ENCODE data around the gene BGN.

Gene BGN

GRCh38 chrX:153476666-153477363 lies 18.0 kb upstream of the BGN start:
- Histone ChIP-seq H3K9me3 (ENCODE audit: control insufficient read depth, low read depth, low read length) (no peaks in the 10 kb centered on the region), H3K4me3 (ENCODE audit: low read length) (no peak overlapping the region), H3K4me1 (ENCODE audit: control insufficient read depth, low read depth, low read length) (peaks cover 7% of the 10 kb centered on the region), H3K9ac (ENCODE audit: low read length) (no peak overlapping the region), H3K27ac (ENCODE audit: low read length) (no peak overlapping the region), H3K27me3 (ENCODE audit: control insufficient read depth, insufficient read depth, low read length) (peaks cover 17% of the 10 kb centered on the region), H3K36me3 (ENCODE audit: control insufficient read depth, low read depth, low read length) (no peaks in the 10 kb centered on the region)

- H3K4me3 ChIP-seq (ENCODE audit: low read length), result no peak overlapping the region
- H3K27ac ChIP-seq (ENCODE audit: low read length), result no peak overlapping the region
- no peaks in the 10 kb centered on the region for H3K9me3 ChIP-seq (ENCODE audit: control insufficient read depth, low read depth, low read length)
- peaks cover 17% of the 10 kb centered on the region for H3K27me3 ChIP-seq (ENCODE audit: control insufficient read depth, insufficient read depth, low read length)
- H3K9ac ChIP-seq (ENCODE audit: low read length), result no peak overlapping the region
- no peaks in the 10 kb centered on the region for H3K36me3 ChIP-seq (ENCODE audit: control insufficient read depth, low read depth, low read length)
- H3K4me1 ChIP-seq (ENCODE audit: control insufficient read depth, low read depth, low read length), result peaks cover 7% of the 10 kb centered on the region
Measured at GRCh38 chrX:153477364-153477857, 17.4 kb upstream of the BGN start.

GRCh38 chrX:153477901-153478300 lies 16.9 kb upstream of the BGN start:
- Histone ChIP-seq H3K4me3 (ENCODE audit: low read length) (no peak overlapping the region), H3K27me3 (ENCODE audit: control insufficient read depth, insufficient read depth, low read length) (peaks cover 17% of the 10 kb centered on the region), H3K27ac (ENCODE audit: low read length) (no peak overlapping the region), H3K36me3 (ENCODE audit: control insufficient read depth, low read depth, low read length) (no peaks in the 10 kb centered on the region), H3K9ac (ENCODE audit: low read length) (no peak overlapping the region), H3K9me3 (ENCODE audit: control insufficient read depth, low read depth, low read length) (no peaks in the 10 kb centered on the region), H3K4me1 (ENCODE audit: control insufficient read depth, low read depth, low read length) (peaks cover 7% of the 10 kb centered on the region)

- Histone ChIP-seq H3K9me3 (ENCODE audit: control insufficient read depth, low read depth, low read length) (no peaks in the 10 kb centered on the region), H3K27ac (ENCODE audit: low read length) (no peak overlapping the region), H3K27me3 (ENCODE audit: control insufficient read depth, insufficient read depth, low read length) (peaks cover 17% of the 10 kb centered on the region)
Measured at GRCh38 chrX:153478746-153479145, 16.0 kb upstream of the BGN start.

GRCh38 chrX:153481043-153481442 lies 13.7 kb upstream of the BGN start:
- Histone ChIP-seq H3K27me3 (ENCODE audit: control insufficient read depth, insufficient read depth, low read length) (peaks cover 5% of the 10 kb centered on the region), H3K9ac (ENCODE audit: low read length) (no peak overlapping the region), H3K4me3 (ENCODE audit: low read length) (no peak overlapping the region), H3K4me1 (ENCODE audit: control insufficient read depth, low read depth, low read length) (peaks cover 7% of the 10 kb centered on the region), H3K9me3 (ENCODE audit: control insufficient read depth, low read depth, low read length) (no peaks in the 10 kb centered on the region), H3K27ac (ENCODE audit: low read length) (no peak overlapping the region), H3K36me3 (ENCODE audit: control insufficient read depth, low read depth, low read length) (no peaks in the 10 kb centered on the region)

More at GRCh38 chrX:153478746-153479145, 16.0 kb upstream of the BGN start:
- Histone ChIP-seq H3K9ac (ENCODE audit: low read length) (no peak overlapping the region), H3K4me1 (ENCODE audit: control insufficient read depth, low read depth, low read length) (peaks cover 7% of the 10 kb centered on the region), H3K36me3 (ENCODE audit: control insufficient read depth, low read depth, low read length) (no peaks in the 10 kb centered on the region), H3K4me3 (ENCODE audit: low read length) (no peak overlapping the region)

DNA sequence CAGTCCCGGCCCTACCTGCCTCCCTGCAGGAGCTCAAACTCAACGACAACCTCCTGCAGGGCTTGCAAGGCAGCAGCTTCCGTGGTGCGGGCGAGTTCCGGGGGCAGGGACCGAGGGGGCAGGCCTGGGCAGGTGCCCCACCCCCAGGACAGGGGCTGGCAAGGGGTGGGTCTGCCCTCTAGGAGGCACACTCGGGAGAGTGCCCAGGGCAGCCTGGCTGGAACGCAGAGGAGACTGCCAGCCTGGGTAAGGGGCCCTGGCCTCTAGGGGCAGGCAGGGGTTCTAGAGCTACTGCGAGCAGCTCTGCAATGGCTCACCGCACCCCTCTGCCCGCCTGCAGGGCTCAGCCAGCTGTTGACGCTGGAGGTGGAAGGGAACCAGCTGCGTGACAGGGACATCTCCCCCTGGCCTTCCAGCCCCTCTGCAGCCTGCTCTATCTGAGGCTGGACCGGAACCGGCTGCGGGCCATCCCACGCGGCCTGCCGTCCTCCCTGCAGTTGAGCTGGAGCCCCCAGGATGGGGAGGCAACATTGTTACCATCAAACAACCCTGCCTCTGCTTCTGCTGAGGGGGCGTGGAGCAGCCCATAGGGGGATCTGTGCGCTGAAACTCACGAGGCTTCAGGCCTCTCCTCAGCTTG lies 12.3 kb upstream of the BGN start:
- Histone ChIP-seq H3K9ac (ENCODE audit: low read length) (no peak overlapping the region), H3K36me3 (ENCODE audit: control insufficient read depth, low read depth, low read length) (no peaks in the 10 kb centered on the region), H3K27me3 (ENCODE audit: control insufficient read depth, insufficient read depth, low read length) (no peaks in the 10 kb centered on the region), H3K4me3 (ENCODE audit: low read length) (no peak overlapping the region), H3K27ac (ENCODE audit: low read length) (no peak overlapping the region), H3K4me1 (ENCODE audit: control insufficient read depth, low read depth, low read length) (peaks cover 2% of the 10 kb centered on the region), H3K9me3 (ENCODE audit: control insufficient read depth, low read depth, low read length) (no peaks in the 10 kb centered on the region)

DNA sequence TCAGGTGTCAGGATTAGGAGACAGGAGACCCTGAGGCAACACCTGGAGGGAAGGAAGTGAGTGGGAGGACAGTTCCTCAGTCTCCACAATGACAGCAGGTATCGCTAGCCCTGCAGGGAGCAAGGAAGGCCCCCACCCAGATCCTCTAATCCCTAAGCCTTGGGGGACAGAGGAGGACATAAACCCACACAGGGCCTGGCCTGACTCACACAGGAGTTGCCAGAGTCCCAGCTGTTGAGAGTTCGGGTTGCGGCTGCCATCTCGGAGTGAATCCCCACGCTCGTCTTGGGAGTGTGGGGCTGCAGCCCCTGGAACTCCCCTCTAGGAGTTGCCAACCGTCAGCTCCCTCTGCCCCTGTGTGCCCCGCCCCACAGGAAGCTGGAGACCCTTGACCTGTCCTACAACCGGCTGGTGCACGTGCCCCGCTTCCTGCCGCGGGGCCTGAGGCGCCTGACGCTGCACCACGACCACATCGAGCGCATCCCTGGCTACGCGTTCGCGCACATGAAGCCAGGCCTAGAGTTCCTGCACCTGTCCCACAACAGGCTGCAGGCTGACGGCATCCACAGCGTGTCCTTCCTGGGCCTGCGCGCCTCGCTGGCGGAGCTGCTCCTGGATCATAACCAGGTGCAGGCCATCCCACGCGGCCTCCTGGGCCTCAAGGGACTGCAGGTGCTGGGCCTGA lies 9.2 kb upstream of the BGN start:
- Histone ChIP-seq H3K4me1 (ENCODE audit: control insufficient read depth, low read depth, low read length) (no peaks in the 10 kb centered on the region), H3K27ac (ENCODE audit: low read length) (no peak overlapping the region)

DNA sequence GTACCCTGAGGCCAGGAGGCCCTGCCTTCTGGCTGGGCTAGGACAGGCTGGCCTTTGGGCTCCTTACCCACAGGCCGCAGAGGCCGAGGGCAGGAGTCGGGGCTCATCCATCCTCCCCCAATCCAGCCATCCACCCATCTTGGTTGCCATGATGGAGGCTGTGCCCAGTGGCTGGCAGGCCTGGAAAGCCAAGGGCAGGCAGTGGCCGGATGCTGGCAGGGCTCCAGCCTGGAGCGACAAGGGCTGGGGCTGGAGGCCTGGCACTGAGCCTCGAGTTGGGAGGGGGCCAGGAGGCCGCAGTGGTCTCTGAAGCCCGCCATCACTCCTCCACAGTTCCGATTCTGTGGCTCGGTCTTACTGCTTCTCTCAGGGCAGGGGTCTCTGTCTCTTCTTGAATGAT lies 8.6 kb upstream of the BGN start:
- Histone ChIP-seq H3K4me3 (ENCODE audit: low read length) (no peak overlapping the region), H3K27me3 (ENCODE audit: control insufficient read depth, insufficient read depth, low read length) (no peaks in the 10 kb centered on the region), H3K27ac (ENCODE audit: low read length) (no peak overlapping the region), H3K9ac (ENCODE audit: low read length) (no peak overlapping the region), H3K36me3 (ENCODE audit: control insufficient read depth, low read depth, low read length) (no peaks in the 10 kb centered on the region), H3K9me3 (ENCODE audit: control insufficient read depth, low read depth, low read length) (no peaks in the 10 kb centered on the region), H3K4me1 (ENCODE audit: control insufficient read depth, low read depth, low read length) (no peaks in the 10 kb centered on the region)

More for the DNA sequence above, 9.2 kb upstream of the BGN start:
- Histone ChIP-seq H3K27me3 (ENCODE audit: control insufficient read depth, insufficient read depth, low read length) (no peaks in the 10 kb centered on the region), H3K9me3 (ENCODE audit: control insufficient read depth, low read depth, low read length) (no peaks in the 10 kb centered on the region), H3K4me3 (ENCODE audit: low read length) (no peak overlapping the region), H3K36me3 (ENCODE audit: control insufficient read depth, low read depth, low read length) (no peaks in the 10 kb centered on the region), H3K9ac (ENCODE audit: low read length) (no peak overlapping the region)

DNA sequence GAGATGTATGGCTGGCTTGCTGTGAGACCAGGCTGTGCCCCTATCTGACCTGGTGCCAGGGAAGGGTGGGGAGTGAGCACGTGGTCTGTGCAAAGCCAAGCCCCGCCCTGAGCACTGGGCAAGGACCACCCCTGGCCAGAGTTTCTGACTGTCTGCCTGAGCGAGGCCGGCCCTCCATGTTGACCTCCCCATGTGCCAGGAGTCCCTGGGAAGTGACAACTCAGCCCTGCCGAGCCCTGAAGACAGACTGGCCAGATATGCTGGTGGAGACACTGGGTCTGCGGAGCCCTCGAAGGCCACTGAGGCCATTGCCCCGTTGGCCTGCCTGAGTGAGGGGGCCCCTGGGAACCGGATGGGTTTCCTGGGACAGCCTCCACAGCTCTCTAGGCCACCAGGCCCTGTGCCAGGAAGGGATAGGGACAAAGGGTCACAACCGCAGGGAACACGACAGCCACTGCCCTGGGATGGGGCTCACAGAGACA lies 7.1 kb upstream of the BGN start:
- Histone ChIP-seq H3K27ac (ENCODE audit: low read length) (no peak overlapping the region), H3K36me3 (ENCODE audit: control insufficient read depth, low read depth, low read length) (no peaks in the 10 kb centered on the region), H3K9me3 (ENCODE audit: control insufficient read depth, low read depth, low read length) (no peaks in the 10 kb centered on the region), H3K4me1 (ENCODE audit: control insufficient read depth, low read depth, low read length) (no peaks in the 10 kb centered on the region), H3K4me3 (ENCODE audit: low read length) (no peak overlapping the region), H3K9ac (ENCODE audit: low read length) (no peak overlapping the region), H3K27me3 (ENCODE audit: control insufficient read depth, insufficient read depth, low read length) (no peaks in the 10 kb centered on the region)

GRCh38 chrX:153488231-153488914 lies 6.4 kb upstream of the BGN start:
- Histone ChIP-seq H3K27me3 (ENCODE audit: control insufficient read depth, insufficient read depth, low read length) (no peaks in the 10 kb centered on the region), H3K27ac (ENCODE audit: low read length) (no peak overlapping the region), H3K4me1 (ENCODE audit: control insufficient read depth, low read depth, low read length) (no peaks in the 10 kb centered on the region), H3K9ac (ENCODE audit: low read length) (no peak overlapping the region), H3K4me3 (ENCODE audit: low read length) (no peak overlapping the region), H3K9me3 (ENCODE audit: control insufficient read depth, low read depth, low read length) (no peaks in the 10 kb centered on the region), H3K36me3 (ENCODE audit: control insufficient read depth, low read depth, low read length) (no peaks in the 10 kb centered on the region)

DNA sequence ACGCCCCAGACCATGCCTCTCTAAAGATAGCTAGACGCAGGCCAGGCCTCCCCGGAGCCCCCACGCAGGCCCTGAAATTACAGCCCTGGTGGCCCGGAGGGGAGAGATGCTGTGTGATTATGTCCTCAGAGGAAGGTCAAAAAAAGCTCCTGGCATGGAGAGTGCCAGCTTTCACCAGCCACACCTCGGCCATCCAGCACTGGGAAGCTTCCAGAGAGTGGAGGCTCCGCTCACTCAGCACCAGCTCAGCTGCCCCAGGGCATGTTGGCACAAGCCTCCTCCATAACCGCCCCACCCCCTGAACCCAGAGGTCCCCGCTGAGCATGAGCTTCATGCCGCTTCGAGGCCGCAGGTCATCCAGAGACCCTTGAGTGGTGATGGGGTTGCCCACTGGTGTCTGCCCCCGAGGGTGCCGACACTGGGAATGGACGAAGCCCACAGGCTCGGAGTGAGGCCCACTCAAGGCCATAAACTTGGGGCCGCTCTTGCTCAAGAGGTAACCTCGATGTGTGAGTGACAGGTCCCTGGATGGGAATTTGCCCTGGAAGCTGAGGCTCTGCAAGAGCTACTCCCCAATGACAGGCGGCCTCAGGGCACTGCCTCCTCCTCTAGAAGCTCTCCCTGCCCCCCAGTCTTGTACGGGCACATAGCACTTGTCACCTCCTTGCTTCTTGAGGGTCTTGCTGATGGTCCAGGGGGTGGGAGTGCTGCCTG lies 4.4 kb upstream of the BGN start:
- Histone ChIP-seq H3K4me1 (ENCODE audit: control insufficient read depth, low read depth, low read length) (no peaks in the 10 kb centered on the region), H3K27ac (ENCODE audit: low read length) (no peak overlapping the region), H3K27me3 (ENCODE audit: control insufficient read depth, insufficient read depth, low read length) (no peaks in the 10 kb centered on the region), H3K9me3 (ENCODE audit: control insufficient read depth, low read depth, low read length) (no peaks in the 10 kb centered on the region), H3K4me3 (ENCODE audit: low read length) (no peak overlapping the region), H3K9ac (ENCODE audit: low read length) (no peak overlapping the region), H3K36me3 (ENCODE audit: control insufficient read depth, low read depth, low read length) (no peaks in the 10 kb centered on the region)
